GM18526 (cell line): ENCODE measurements around the gene GRIA2.

Experiments used
- POLR2A ChIP-seq: IDR thresholded peaks from 3 replicates; pipeline ENCODE4 v1.6.1; 2011; ENCODE audit not compliant: insufficient read length; ENCODE audit errors: extremely low read depth

GRIA2 gene

DNA sequence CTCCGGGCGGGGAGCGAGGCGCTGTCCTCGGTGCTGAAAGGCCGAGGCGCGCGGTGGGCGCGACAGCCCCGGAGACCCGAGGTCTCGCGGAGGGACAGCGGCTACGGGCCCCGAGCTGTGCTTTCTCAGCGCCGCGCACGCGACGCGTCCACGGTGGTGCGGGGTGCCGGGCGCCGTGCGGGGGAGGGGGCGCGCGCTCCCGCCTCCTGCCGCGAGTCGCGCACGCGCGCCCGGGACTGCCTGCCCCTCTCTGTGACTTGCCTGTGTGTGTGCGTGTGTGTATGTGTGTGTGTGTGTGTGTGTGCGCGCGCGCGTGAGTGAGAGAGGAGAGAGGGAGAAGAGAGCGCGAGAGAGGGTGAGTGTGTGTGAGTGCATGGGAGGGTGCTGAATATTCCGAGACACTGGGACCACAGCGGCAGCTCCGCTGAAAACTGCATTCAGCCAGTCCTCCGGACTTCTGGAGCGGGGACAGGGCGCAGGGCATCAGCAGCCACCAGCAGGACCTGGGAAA lies at the start of gene GRIA2:
Gene GRIA2 (plus strand): TSS at position 358 of the 511 bp plus-strand sequence. CDS start 315 bp downstream, outside the sequence.
- no peak for TF ChIP-seq POLR2A

DNA sequence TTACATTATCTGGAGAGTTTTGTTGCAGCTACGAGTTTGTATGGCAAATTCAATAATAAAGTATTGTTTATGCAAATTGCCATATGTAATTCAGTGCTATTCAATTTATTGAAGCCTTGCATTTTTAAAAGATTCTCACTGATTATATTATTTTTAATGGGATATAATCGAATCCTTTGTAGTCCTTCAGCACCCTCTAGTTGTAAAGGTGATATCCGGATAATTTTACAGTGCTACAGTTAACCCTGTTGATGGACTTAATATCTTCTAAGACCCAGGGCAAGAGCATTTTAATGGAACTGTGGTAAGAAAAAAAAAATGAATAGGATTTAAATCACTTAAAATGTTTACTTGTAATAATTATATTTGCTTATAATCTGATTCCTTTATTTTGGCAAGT lies 48.5 kb upstream of the GRIA2 start:
- TF ChIP-seq POLR2A, result no peak

DNA sequence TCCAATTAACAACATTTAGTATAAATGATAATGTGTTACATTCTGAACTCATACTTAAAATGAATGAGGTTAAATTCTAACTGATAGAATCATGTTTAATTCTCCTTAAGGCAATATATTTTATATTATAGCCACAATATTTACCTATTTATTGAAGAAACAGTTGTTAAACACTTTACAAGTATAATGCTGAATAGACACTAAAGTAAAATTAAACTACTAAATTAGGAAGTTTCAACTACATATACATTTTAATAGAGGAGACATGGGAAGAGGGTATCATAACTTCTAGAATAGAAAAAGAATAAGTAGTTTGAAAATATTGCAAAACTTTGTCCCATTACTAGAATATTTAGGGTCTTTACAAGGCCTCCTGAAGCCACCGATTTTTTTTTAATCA lies 36.2 kb upstream of the GRIA2 start:
- TF ChIP-seq POLR2A, result no peak

DNA sequence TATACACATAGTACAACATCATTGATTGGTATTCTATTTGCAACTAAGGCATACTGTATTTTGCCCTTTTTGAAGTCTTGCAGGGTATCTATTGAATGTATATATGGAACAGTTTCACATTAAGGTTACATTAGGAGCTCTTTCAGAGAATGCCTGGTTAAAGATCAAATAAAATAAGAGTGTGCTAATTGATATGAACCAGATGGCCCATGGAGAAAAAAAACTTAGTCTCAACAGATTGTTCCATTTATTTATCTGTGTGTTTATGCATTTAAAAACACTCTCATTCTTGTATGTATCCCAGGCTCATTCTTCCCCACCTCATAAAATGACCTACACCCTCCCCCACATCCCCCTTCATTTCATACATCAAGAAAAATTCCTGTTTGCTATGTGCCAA lies 35.2 kb upstream of the GRIA2 start:
- TF ChIP-seq POLR2A, result no peak

DNA sequence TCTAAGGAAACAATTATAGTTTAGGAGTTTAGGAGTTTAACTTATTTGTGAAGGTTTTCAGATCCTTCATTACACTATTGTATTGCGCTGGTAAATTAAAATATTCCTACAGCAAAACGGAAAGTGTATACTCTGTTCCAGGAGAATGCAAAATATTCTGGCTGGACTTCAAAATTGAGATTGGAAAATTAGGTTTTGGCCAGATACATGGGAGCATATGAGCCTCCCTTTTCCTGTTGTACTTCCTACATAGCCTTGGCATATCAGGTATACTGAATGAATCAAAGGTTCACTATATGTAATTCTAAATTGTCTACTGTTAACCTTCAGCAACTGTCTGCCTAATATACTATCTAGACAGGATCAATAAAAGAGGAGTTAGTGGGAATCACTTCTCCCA lies 25.2 kb upstream of the GRIA2 start:
- TF ChIP-seq POLR2A, result no peak

DNA sequence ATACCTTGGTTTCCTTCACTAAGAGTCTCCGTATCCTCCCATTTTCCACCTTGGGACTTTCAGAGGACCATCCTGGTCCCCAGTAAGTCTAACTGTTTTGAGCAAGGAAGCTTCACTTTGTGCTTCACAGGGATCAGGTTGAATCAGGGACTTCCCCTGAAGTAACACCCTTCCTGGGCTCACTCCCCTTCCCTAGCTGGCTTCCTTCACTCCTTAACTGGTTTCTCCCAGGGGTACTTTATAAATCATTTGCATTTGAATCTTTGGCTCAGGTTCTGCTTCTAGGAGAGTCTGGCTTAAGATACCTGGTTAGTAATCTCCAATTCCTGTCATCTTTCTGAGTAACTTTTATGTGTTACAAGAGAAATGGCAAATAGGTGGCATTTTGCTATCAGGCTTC lies 24.5 kb upstream of the GRIA2 start:
- no peak for TF ChIP-seq POLR2A

DNA sequence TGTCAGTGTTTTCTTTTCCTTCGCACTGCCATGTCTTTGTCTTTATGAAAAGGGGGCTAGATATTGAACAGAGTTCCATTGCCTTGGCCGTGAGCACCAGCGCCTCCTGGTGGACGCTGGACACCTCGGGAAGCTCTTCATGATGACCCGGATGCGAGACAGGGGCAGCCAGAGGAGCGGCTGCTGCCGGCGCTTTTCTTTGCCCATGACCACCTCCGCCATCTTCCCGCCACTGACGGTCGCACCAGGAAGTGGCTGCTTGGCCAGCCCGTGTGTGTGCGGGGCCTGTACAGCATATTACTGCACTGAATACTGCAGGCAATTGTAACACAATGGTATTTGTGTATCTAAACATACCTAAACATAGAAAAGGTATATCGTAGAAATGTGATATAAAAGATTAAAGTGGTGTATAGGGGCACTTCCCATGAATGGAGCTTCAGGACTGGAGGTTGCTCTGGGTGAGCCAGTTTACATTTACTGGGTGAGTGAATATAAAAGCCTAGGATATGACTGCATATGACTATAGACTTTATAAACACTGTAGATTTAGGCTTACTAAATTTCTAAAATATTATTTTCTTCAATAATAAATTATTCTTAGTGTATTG lies 15.8 kb upstream of the GRIA2 start:
- no peak for TF ChIP-seq POLR2A

DNA sequence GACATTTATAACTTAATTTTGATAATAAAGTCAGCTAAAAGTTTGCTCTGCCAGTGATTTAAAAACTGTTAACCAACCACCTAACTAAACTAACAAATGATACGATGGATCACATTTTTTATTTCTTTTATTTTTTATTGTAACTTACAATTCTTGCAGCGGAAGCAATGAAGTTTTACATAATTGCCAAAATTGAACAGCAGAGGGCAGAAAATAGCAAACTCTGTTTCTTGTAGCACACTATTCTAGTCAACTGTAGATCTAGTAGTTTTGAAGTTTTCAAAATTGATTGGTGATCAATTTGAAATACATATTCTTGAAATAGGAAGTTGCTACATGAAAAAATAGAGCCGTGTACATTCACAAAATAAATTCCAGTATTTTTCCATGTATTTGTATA lies 2.8 kb upstream of the GRIA2 start:
- TF ChIP-seq POLR2A, result no peak

DNA sequence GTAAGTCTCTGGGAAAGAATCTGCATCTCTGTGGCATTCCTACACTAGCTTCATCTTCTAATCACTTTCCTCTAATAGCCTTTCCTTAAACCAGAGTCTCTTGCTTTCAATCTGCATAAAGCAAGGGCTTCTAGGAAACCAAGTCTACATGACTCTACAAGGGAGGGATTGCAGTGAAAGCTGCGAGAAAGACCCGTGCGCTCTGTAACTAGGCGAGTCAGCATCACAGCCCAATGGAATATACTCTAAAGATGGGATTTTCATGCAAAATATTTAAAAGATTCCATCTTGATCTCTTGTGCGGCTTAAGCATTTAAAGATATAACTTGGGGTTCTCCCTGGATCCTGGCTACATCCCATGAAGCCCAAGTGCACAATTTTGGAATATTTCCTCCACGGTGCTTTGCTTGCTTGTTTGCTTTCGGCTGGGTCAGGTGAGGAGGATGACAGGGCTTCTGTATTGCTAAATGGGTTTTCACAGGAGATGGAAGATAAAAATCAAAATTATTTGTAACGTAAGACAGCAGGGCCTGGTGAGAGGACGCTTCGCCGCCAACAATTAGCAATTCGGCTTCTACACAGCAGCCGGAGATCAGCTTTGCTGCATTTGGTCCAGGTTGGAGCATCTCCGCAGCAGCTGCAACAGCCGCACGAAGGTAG lies 687 bp upstream of the GRIA2 start:
- TF ChIP-seq POLR2A, result no peak

DNA sequence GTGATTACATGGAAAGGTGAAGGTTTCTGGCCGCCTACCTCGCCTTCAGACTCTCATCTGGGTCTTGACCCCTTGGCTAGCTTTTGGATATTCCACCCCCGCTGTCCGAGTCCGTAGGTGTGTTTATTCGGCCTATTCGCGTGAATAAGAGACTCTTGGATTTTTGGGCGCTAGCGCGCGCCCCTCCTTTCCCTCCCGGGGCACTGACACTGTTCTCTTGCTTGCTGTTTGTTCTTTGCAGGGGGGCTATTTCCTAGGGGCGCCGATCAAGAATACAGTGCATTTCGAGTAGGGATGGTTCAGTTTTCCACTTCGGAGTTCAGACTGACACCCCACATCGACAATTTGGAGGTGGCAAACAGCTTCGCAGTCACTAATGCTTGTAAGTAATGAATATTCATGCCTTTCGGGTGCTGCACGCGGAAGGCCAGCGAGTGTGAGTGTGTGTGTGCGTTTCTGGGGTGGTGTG lies 932 bp downstream of the GRIA2 start:
- no peak for TF ChIP-seq POLR2A

DNA sequence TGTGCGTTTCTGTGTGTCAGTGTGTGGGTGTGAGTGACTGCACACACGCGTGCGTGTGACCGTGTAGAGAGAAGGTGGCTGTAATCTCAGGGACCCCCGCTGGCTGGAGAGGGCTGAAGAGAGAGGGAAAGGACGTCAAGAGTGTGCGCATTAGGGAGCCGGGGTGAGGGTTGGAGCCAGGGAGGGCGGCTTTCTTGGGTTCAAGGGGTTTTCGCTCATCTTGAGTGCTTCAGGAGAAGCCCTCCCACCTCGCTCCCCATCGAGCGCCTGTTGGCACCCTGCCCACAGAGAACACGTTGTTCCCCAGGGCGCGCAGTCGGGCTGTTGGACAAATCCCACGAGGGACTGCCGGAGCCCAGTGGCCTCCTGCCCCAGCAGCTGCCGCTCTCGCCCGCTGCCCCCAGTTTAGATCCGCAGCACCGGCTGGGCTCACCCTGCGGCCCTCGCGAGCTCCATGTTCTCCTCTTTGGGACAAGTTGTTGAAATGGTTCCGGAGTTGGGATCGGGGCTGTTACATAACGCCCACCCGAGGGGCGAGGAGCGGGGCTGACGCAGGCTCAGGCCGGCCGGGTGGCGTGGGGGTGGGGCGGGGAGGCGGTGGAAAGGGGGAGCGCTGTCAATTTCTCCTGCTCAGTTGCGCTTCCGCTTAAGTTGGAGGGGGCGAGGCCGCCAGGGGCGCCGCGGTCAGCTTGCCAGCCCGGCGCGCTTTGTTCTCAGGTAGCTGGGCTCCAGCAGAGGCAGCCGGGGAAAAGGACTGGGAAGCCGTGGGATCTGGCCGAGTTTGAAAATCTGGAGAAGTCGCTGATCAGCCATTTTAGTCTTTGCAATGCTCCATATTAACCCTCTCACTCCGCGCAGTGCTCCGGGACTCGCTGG lies 1.6 kb downstream of the GRIA2 start:
- no peak for TF ChIP-seq POLR2A

DNA sequence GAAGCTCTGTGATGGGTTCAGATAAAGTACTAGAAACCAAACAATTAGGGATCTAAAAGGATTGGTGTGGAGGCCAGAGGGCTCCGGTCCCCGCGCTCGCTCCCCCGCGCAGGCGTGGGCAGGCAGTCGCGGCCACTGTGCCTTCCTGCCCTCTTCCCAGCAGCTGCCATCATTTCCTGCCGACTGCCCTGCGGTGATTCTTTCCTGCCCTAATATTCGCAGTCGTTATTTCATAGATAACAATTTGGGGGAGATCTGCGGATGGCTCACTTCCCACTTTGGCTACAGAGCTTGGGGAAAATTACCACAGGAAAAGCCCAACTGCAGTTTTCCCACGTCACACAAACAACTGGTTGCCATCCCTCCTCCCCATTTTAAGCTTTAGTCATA lies 2.2 kb downstream of the GRIA2 start:
- no peak for TF ChIP-seq POLR2A

DNA sequence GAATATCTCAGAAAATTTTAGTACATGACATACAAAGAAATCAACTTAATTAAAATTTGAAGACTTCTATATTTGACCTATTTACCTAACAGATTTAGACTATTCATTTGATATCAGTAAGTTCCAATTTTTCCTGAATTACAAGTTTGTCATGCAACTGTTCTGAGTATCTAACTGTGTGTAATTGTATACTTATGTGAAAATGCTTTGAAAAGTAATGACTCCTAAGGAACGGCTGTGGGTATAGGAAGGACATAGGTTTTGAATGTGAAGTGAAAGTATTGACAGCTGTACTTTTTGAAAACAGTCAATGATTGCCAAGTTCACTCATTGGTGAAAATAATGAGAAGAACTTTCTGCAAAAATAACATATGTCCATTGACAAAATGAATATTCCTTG lies 2.9 kb downstream of the GRIA2 start:
- no peak for TF ChIP-seq POLR2A

DNA sequence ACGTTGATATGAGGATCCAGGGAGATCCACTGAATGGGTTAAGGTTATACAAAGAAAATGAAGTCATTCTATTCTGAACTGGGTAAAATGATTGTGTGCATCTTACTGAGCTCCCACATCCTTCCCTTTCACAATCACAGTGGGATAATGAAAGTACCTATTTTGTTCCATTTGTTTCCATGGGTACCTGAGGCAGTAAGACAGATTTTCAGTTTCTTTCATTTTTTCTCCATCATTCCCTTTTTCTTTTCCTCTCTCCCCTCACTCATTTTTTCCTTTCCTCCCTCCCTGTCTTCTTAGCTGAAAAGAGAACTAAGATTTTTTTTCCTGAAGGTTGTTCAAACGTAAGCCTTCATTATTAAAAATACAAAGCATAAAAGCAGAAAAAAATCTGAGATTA lies 4.6 kb downstream of the GRIA2 start:
- TF ChIP-seq POLR2A, result no peak

DNA sequence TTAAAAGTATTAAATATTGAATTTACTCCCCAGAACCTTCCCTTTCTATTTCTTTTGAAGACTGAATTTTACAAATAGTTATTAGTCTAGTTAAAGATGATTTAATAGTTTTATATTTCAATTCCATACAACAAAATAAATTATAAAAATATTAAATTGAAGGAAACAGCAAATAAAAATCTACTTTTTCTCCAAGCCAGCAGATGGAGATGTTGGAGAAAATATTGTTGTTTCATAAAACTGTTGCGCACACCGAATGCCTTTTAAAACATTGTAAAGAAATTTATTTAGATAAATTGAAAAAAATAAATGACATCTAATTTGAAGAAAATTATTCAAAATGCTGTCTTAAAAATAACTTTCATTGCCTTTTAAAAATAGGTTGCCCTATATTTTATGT lies 5.5 kb downstream of the GRIA2 start:
- TF ChIP-seq POLR2A, result no peak

DNA sequence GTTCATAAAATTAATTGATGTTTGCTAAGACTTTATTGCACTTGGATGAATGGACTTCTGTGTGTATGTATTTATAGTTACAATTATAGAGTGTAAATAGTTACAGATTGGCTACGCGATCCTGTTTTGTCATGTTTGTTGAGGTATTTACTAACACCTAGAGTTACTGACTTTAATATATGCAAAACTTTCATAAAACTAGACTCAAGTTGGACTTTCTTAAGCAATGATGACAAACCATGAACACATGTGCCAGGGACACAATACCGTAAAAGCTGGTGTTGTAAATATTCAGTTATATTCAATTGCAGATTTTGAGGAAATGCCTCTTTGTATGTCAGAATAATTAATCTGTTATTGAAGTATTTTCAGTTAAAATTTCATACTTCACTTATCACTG lies 6.1 kb downstream of the GRIA2 start:
- no peak for TF ChIP-seq POLR2A
